Kidney epithelial cell (primary cell): ENCODE results near the gene UVRAG. TPM values are rescaled to one million over a fixed set of nuclear protein-coding genes. Genes with fewer than 3 reads are reported as not detected.
A peak's percentile ranks its signal among the peaks of the same experiment; 100 is the strongest.

Experiments used
- DNase-seq: peaks from one replicate; pipeline ENCODE4 v3.0.0-alpha.2; 2010; ENCODE audit warnings: low read depth
- H3K27me3 ChIP-seq: 2 replicates; pipeline ENCODE4 v1.6.0; 2011; ENCODE audit warnings: low read length; ENCODE audit not compliant: control insufficient read depth, insufficient read depth
- H3K36me3 ChIP-seq: 2 replicates; pipeline ENCODE4 v1.5.1; 2011; ENCODE audit warnings: low read length; ENCODE audit not compliant: control insufficient read depth, insufficient read depth
- H3K4me3 ChIP-seq: 2 replicates; pipeline ENCODE4 v1.5.1; 2011; ENCODE audit warnings: low read depth, mild to moderate bottlenecking, control low read depth, low read length
- CTCF ChIP-seq: IDR thresholded peaks from 2 replicates; pipeline ENCODE4 v1.5.1; 2011; ENCODE audit warnings: mild to moderate bottlenecking, moderate library complexity, low read length, control low read depth, inconsistent platforms; ENCODE audit not compliant: insufficient read depth, poor library complexity, severe bottlenecking
- total RNA-seq: library from RNA; depleted of rRNA; stranded (reverse); fragments of >200 nt; gene quantifications from 2 replicates; pipeline ENCODE4 v1.2.3, GENCODE V29; 2015

The UVRAG gene
- total RNA-seq, 1 donor from 2014 or later: 16.2 TPM

GRCh38 chr11:75792997-75793800 is 21.8 kb upstream of the UVRAG start:
- no peak for TF ChIP-seq CTCF
- no peak overlapping the region for H3K4me3 ChIP-seq
- no peaks in the 10 kb centered on the region for H3K27me3 ChIP-seq
- DNase-seq: no peak
- H3K36me3 ChIP-seq: no peaks in the 10 kb centered on the region

- no peak for TF ChIP-seq CTCF
- Histone ChIP-seq H3K27me3 (no peaks in the 10 kb centered on the region), H3K36me3 (no peaks in the 10 kb centered on the region), H3K4me3 (no peak overlapping the region)
- no peak for DNase-seq
Observed at GRCh38 chr11:75793966-75794365, 21.0 kb upstream of the UVRAG start.

GRCh38 chr11:75795276-75796090 is 19.5 kb upstream of the UVRAG start:
- H3K27me3 ChIP-seq: no peaks in the 10 kb centered on the region
- no peak for TF ChIP-seq CTCF
- H3K36me3 ChIP-seq: no peaks in the 10 kb centered on the region
- no peak for DNase-seq
- no peak overlapping the region for H3K4me3 ChIP-seq

- Histone ChIP-seq H3K36me3 (no peaks in the 10 kb centered on the region), H3K4me3 (no peak overlapping the region), H3K27me3 (no peaks in the 10 kb centered on the region)
- no peak for TF ChIP-seq CTCF
- DNase-seq: no peak
Observed at GRCh38 chr11:75796091-75796435, 18.9 kb upstream of the UVRAG start.

GRCh38 chr11:75797116-75797515 is 17.9 kb upstream of the UVRAG start:
- Histone ChIP-seq H3K36me3 (no peaks in the 10 kb centered on the region), H3K27me3 (no peaks in the 10 kb centered on the region), H3K4me3 (no peak overlapping the region)
- peak; percentile 31 for DNase-seq
- no peak for TF ChIP-seq CTCF
